ENCODE data around the gene KMT5C. TPM values are rescaled to one million over a fixed set of nuclear protein-coding genes. Genes with fewer than 3 reads are reported as not detected.

The KMT5C gene
- total RNA-seq, 1 experiment from 2014 or later = 10.0 TPM

- no peak for DNase-seq (ENCODE audit: low read depth)
These were observed 27.1 kb downstream of the KMT5C start for GRCh38 chr19:55366790-55367189.

- no peak for DNase-seq (ENCODE audit: low read depth)
These were observed 28.4 kb downstream of the KMT5C start for GRCh38 chr19:55368106-55368505.

- DNase-seq (ENCODE audit: low read depth) = peak; percentile 63
These were observed 29.3 kb downstream of the KMT5C start for GRCh38 chr19:55368701-55369563.

- peak; percentile 81 for DNase-seq (ENCODE audit: low read depth)
These were observed 30.1 kb downstream of the KMT5C start for GRCh38 chr19:55369653-55370304.

GRCh38 chr19:55370305-55370988 lies 30.8 kb downstream of the KMT5C start, which contains the start of gene IL11:
Gene IL11, minus strand, starts transcription at chr19:55370463. Its CDS starts 153 bp downstream, at chr19:55370310.
- peak; percentile 86 for DNase-seq (ENCODE audit: low read depth)

- peak; percentile 87 for DNase-seq (ENCODE audit: low read depth)
These were observed 32.8 kb downstream of the KMT5C start for GRCh38 chr19:55372316-55373081.

GRCh38 chr19:55373306-55373992 lies 33.8 kb downstream of the KMT5C start:
- peak; percentile 64 for DNase-seq (ENCODE audit: low read depth)

- DNase-seq (ENCODE audit: low read depth) = peak; percentile 78
These were observed 34.5 kb downstream of the KMT5C start for GRCh38 chr19:55373993-55374757.

GRCh38 chr19:55376241-55376933 lies 36.7 kb downstream of the KMT5C start, which contains the start of gene TMEM190:
Gene TMEM190, plus strand, starts transcription at chr19:55376826. Its CDS starts 28 bp downstream, at chr19:55376854.
- DNase-seq (ENCODE audit: low read depth) = peak; percentile 38

- DNase-seq (ENCODE audit: low read depth) = no peak
These were observed 37.9 kb downstream of the KMT5C start for GRCh38 chr19:55377356-55378131.

GRCh38 chr19:55379174-55379573 lies 39.5 kb downstream of the KMT5C start:
- DNase-seq (ENCODE audit: low read depth) = no peak

- no peak for DNase-seq (ENCODE audit: low read depth)
These were observed 42.3 kb downstream of the KMT5C start for GRCh38 chr19:55382013-55382412.

- DNase-seq (ENCODE audit: low read depth) = no peak
These were observed 42.9 kb downstream of the KMT5C start for GRCh38 chr19:55382522-55383054.

- DNase-seq (ENCODE audit: low read depth) = peak; percentile 76
These were observed 43.8 kb downstream of the KMT5C start for GRCh38 chr19:55383279-55384130.

- no peak for DNase-seq (ENCODE audit: low read depth)
These were observed 44.6 kb downstream of the KMT5C start, which contains the start of gene TMEM238 for GRCh38 chr19:55384131-55384919. Gene TMEM238, minus strand, starts transcription at chr19:55384292. Its CDS starts 33 bp downstream, at chr19:55384259.
